DOHH2 (cell line): ENCODE results near the gene SLC29A1.

Source experiments
- H3F3A ChIP-seq: fragments of 200-600 bp; sonication (generic), shearing (Covaris generic); 2 replicates; pipeline ENCODE4 v1.6.0; 2016; ENCODE audit warnings: antibody characterized with exemption, mild to moderate bottlenecking; ENCODE audit not compliant: control insufficient read depth, insufficient read depth
- H3K27ac ChIP-seq: fragments of 200-600 bp; sonication (generic); 2 replicates; pipeline ENCODE4 v1.5.1; 2014; ENCODE audit warnings: low read depth, mild to moderate bottlenecking, low read length, moderate library complexity
- H3K27me3 ChIP-seq: fragments of 200-600 bp; sonication (generic); 2 replicates; pipeline ENCODE4 v1.6.1; 2014; ENCODE audit warnings: mild to moderate bottlenecking, low read length, mixed read lengths; ENCODE audit not compliant: control insufficient read depth
- H3K36me3 ChIP-seq: fragments of 200-600 bp; sonication (generic); 2 replicates; pipeline ENCODE4 v1.6.1; 2014; ENCODE audit warnings: mild to moderate bottlenecking, low read length, moderate library complexity, mixed read lengths; ENCODE audit not compliant: control insufficient read depth
- H3K4me1 ChIP-seq: fragments of 200-600 bp; sonication (generic); 2 replicates; pipeline ENCODE4 v1.6.1; 2014; ENCODE audit warnings: mild to moderate bottlenecking, low read length, mixed read lengths; ENCODE audit not compliant: control insufficient read depth
- H3K4me2 ChIP-seq: fragments of 200-600 bp; sonication (generic); 2 replicates; pipeline ENCODE4 v1.6.0; 2014; ENCODE audit warnings: mild to moderate bottlenecking, low read length, moderate library complexity
- H3K4me3 ChIP-seq: fragments of 200-600 bp; sonication (generic); 2 replicates; pipeline ENCODE4 v1.5.1; 2014; ENCODE audit warnings: mild to moderate bottlenecking, low read length, mixed read lengths
- H3K79me2 ChIP-seq: fragments of 200-600 bp; sonication (generic); 2 replicates; pipeline ENCODE4 v1.6.1; 2014; ENCODE audit warnings: mild to moderate bottlenecking, low read length, mixed read lengths; ENCODE audit not compliant: control insufficient read depth
- H3K9me2 ChIP-seq: fragments of 200-600 bp; sonication (generic); replicated peaks from 2 replicates; pipeline ENCODE4 v1.6.1; 2014; ENCODE audit warnings: mild to moderate bottlenecking, low read length, mixed read lengths; ENCODE audit not compliant: control insufficient read depth
- H3K9me3 ChIP-seq: fragments of 200-600 bp; sonication (generic); 2 replicates; pipeline ENCODE4 v1.6.1; 2014; ENCODE audit warnings: antibody characterized with exemption, low read length, mixed read lengths; ENCODE audit not compliant: control insufficient read depth, insufficient read depth
- H4K20me1 ChIP-seq: fragments of 200-600 bp; sonication (generic); 2 replicates; pipeline ENCODE4 v1.6.0; 2014; ENCODE audit warnings: low read depth, mild to moderate bottlenecking, antibody characterized with exemption, low read length, moderate library complexity; ENCODE audit not compliant: control insufficient read depth, insufficient read depth
- EZH2phosphoT487 ChIP-seq: fragments of 200-600 bp; sonication (generic); IDR thresholded peaks from 2 replicates; pipeline ENCODE4 v1.6.1; 2017; ENCODE audit warnings: borderline replicate concordance, mild to moderate bottlenecking, antibody characterized with exemption, low read length, moderate library complexity, mixed read lengths
- TF ChIP-seq, protein P1 (sequence below): fragments of 200-600 bp; sonication (generic); IDR thresholded peaks from one replicate; pipeline ENCODE4 v1.5.1; 2014; ENCODE audit warnings: antibody characterized with exemption, mild to moderate bottlenecking, low read depth, low read length; ENCODE audit not compliant: poor library complexity, severe bottlenecking

The SLC29A1 gene

DNA sequence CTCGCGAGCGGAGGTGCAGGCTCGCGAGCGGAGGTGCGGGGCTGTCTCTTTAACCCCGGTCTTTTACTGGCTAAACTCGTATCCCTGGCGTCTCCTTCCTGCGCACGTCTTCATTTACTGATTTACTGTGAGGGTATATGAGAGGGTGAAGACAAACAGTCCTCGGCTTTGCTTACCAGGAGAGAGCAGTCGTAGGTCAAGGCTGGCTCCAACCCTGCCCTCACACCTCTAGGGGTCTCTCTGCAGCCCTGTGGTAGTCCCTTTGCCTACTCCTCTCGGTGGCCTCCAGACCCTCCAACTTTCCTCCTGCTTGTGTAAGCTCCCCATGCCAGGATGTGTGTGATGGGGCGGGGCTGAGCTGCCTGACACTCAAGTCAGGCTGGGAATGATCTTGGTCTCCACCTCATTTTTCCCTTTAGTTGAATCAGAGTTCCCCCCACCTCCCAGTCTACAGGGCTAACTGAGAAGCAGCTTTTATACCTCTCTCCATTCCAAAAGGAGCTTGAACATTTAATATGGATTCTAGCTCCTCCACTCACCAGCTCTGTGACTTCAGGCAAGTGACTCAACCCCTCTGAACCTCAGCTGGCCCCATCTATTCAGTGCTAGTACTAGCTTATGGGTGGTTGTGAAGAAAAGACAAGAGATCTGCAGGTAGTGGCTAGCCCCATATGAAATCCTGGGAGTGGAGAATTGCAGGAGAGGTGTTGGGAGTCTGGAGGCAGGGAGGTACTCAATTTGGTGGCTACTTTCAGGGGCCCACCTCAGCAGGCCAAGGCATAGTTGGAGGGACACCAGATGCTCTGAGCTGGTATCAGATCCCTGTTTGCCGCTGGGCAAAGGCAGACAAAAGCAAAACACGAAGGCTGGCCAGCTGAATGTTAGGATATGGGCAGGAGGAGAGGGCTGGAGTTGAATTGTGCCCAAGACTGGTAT is 902 bp downstream of the SLC29A1 start:
- Histone ChIP-seq H3K4me2 (peak overlapping the region; percentile 96), H3K27me3 (no peaks in the 10 kb centered on the region), H3K36me3 (peaks cover 43% of the 10 kb centered on the region), H3K9me3 (no peaks in the 10 kb centered on the region), H3K79me2 (peaks cover 49% of the 10 kb centered on the region), H3K9me2 (no peaks in the 10 kb centered on the region), H3K4me3 (peak overlapping the region; percentile 87), H4K20me1 (peaks cover 12% of the 10 kb centered on the region; the same call in 1 of the 2 replicates), H3F3A (peaks cover 12% of the 10 kb centered on the region), H3K27ac (peak overlapping the region; percentile 72), H3K4me1 (peaks cover 57% of the 10 kb centered on the region)
- TF ChIP-seq EZH2phosphoT487 = no peak
- TF ChIP-seq, protein P1, sequence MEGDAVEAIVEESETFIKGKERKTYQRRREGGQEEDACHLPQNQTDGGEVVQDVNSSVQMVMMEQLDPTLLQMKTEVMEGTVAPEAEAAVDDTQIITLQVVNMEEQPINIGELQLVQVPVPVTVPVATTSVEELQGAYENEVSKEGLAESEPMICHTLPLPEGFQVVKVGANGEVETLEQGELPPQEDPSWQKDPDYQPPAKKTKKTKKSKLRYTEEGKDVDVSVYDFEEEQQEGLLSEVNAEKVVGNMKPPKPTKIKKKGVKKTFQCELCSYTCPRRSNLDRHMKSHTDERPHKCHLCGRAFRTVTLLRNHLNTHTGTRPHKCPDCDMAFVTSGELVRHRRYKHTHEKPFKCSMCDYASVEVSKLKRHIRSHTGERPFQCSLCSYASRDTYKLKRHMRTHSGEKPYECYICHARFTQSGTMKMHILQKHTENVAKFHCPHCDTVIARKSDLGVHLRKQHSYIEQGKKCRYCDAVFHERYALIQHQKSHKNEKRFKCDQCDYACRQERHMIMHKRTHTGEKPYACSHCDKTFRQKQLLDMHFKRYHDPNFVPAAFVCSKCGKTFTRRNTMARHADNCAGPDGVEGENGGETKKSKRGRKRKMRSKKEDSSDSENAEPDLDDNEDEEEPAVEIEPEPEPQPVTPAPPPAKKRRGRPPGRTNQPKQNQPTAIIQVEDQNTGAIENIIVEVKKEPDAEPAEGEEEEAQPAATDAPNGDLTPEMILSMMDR = peak; percentile 65

DNA sequence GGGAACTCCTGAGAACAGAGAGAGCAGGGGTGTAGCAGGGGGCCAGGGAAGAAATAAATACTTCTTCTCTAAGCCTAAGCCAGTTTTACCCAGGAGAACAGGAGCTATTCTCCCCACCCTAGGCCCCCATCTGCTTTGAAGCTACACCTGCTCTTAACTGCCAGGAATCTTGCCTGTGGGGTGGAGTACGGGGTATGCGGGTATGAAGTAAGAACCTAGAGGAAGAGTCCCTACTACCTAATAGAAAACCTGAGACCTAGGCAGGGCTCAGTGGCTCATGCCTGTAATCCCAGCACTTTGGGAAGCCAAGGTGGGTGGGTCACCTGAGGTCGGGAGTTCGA is 1.5 kb downstream of the SLC29A1 start:
- H3K9me3 ChIP-seq = no peaks in the 10 kb centered on the region
- peaks cover 9% of the 10 kb centered on the region for H3F3A ChIP-seq
- H3K27ac ChIP-seq = no peak overlapping the region
- H3K9me2 ChIP-seq = no peaks in the 10 kb centered on the region
- peak overlapping the region; percentile 87 for H3K4me3 ChIP-seq
- peaks cover 49% of the 10 kb centered on the region for H3K79me2 ChIP-seq
- H3K4me1 ChIP-seq = peaks cover 51% of the 10 kb centered on the region
- TF ChIP-seq, protein P1 = no peak
- no peak for TF ChIP-seq EZH2phosphoT487
- H3K36me3 ChIP-seq = peaks cover 49% of the 10 kb centered on the region
- H4K20me1 ChIP-seq = peaks cover 12% of the 10 kb centered on the region; the same call in 1 of the 2 replicates
- peak overlapping the region; percentile 96 for H3K4me2 ChIP-seq
- H3K27me3 ChIP-seq = no peaks in the 10 kb centered on the region

DNA sequence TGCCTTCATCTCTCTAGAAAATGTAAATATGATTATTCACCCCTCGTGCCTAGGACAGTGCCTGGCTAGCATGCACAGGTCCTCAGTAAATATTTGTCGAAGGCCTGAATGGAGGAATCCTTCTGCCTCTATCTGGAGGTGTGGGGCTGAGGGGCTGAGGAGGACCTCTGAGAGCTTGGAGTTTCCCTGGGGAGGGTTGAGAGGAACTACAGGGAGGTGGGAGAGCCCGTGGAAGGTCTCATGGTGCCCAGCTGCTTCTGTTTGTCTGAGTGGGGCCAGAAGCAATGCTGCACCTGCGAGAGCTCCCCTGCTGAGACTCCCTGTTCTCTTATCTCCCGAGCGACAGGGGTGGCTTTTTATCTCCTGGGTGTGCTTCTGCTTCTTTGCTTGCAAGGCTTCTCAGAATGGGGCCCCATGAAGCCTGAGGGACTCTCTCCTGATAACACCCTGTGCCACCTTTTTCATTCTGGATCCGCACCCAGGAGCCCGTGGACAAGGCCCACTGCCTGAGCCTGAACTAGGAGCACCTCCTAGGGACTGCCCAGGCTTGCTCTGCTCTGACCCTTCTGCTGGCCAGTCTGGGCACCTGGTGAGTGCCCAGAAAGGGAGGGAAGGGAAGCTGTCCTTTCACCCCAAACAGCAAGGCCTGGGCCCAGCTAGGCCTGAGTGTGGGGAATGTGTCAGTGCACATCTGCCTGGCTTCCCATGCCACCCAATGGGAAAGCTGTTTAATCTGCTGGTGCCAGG is 2.4 kb downstream of the SLC29A1 start:
- H3K9me2 ChIP-seq = no peaks in the 10 kb centered on the region
- H3K27ac ChIP-seq = peak overlapping the region; percentile 3; the same call in 1 of the 2 replicates
- peak overlapping the region; percentile 87 for H3K4me3 ChIP-seq
- H3K4me2 ChIP-seq = peak overlapping the region; percentile 96
- H3K27me3 ChIP-seq = no peaks in the 10 kb centered on the region
- TF ChIP-seq EZH2phosphoT487 = no peak
- TF ChIP-seq, protein P1 = no peak
- H3F3A ChIP-seq = peaks cover 4% of the 10 kb centered on the region
- peaks cover 48% of the 10 kb centered on the region for H3K4me1 ChIP-seq
- no peaks in the 10 kb centered on the region for H3K9me3 ChIP-seq
- H3K79me2 ChIP-seq = peaks cover 49% of the 10 kb centered on the region
- H4K20me1 ChIP-seq = peaks cover 12% of the 10 kb centered on the region; the same call in 1 of the 2 replicates
- peaks cover 57% of the 10 kb centered on the region for H3K36me3 ChIP-seq
